SK-N-SH treated with all-trans-retinoic acid at 6 μM for 48 hours (cell line): ENCODE data around the gene RHO.

ENCODE experiments used
- ATAC-seq: fragments of 200-7000 bp; cut with Tn5 transposase; 3 replicates; pipeline ENCODE4 v1.9.1; 2020; ENCODE audit warnings: mild to moderate bottlenecking, moderate library complexity
- ARNTL ChIP-seq: fragments of 450-650 bp; formaldehyde crosslinking; IDR thresholded peaks from 2 replicates; pipeline ENCODE4 v1.5.0; 2020; ENCODE audit warnings: low read depth, mild to moderate bottlenecking, moderate library complexity, borderline replicate concordance
- BACH2 ChIP-seq: fragments of 250-450 bp; sonication (Bioruptor Pico); IDR thresholded peaks from 2 replicates; pipeline ENCODE4 v1.9.0; 2021; ENCODE audit warnings: mild to moderate bottlenecking, borderline replicate concordance
- CREB5 ChIP-seq: fragments of 250-450 bp; sonication (Bioruptor Pico); IDR thresholded peaks from 2 replicates; pipeline ENCODE4 v1.5.1; 2020; ENCODE audit warnings: low read depth, mild to moderate bottlenecking, moderate library complexity
- CSDC2 ChIP-seq: fragments of 250-450 bp; sonication (Bioruptor Pico); IDR thresholded peaks from 2 replicates; pipeline ENCODE4 v1.5.0; 2020; ENCODE audit warnings: mild to moderate bottlenecking, moderate library complexity
- CSRNP3 ChIP-seq: fragments of 250-450 bp; sonication (Bioruptor Pico); IDR thresholded peaks from 2 replicates; pipeline ENCODE4 v1.5.1; 2021; ENCODE audit warnings: mild to moderate bottlenecking, moderate library complexity
- ESRRG ChIP-seq: fragments of 250-450 bp; sonication (Bioruptor Pico); IDR thresholded peaks from 2 replicates; pipeline ENCODE4 v1.6.1; 2021; ENCODE audit warnings: mild to moderate bottlenecking
- GLIS3 ChIP-seq: fragments of 250-450 bp; sonication (Bioruptor Pico); IDR thresholded peaks from 2 replicates; pipeline ENCODE4 v1.5.0; 2020; ENCODE audit warnings: mild to moderate bottlenecking, moderate library complexity
- ISL1 ChIP-seq: fragments of 250-450 bp; sonication (Bioruptor Pico); IDR thresholded peaks from 2 replicates; pipeline ENCODE4 v2.1.2; 2022; ENCODE audit warnings: mild to moderate bottlenecking, moderate library complexity
- OSR1 ChIP-seq: fragments of 250-450 bp; sonication (Bioruptor Pico); IDR thresholded peaks from 2 replicates; pipeline ENCODE4 v1.8.0; 2022; ENCODE audit warnings: moderate library complexity, mild to moderate bottlenecking, inconsistent platforms
- PATZ1 ChIP-seq: fragments of 250-450 bp; sonication (Bioruptor Pico); IDR thresholded peaks from 2 replicates; pipeline ENCODE4 v1.8.0; 2020; ENCODE audit warnings: mild to moderate bottlenecking, moderate library complexity, borderline replicate concordance
- POU6F1 ChIP-seq: fragments of 250-450 bp; sonication (Bioruptor Pico); IDR thresholded peaks from 2 replicates; pipeline ENCODE4 v1.8.0; 2021; ENCODE audit warnings: low read depth, mild to moderate bottlenecking, moderate library complexity, borderline replicate concordance
- PPARA ChIP-seq: fragments of 250-450 bp; sonication (Bioruptor Pico); IDR thresholded peaks from 2 replicates; pipeline ENCODE4 v1.5.0; 2020; ENCODE audit warnings: mild to moderate bottlenecking, borderline replicate concordance
- SNAI2 ChIP-seq: fragments of 250-450 bp; sonication (Bioruptor Pico); IDR thresholded peaks from 2 replicates; pipeline ENCODE4 v1.5.0; 2020; ENCODE audit warnings: mild to moderate bottlenecking, moderate library complexity
- TCF4 ChIP-seq: fragments of 250-450 bp; sonication (Bioruptor Pico); IDR thresholded peaks from 2 replicates; pipeline ENCODE4 v1.8.0; 2021; ENCODE audit warnings: mild to moderate bottlenecking, moderate library complexity, borderline replicate concordance
- TOX ChIP-seq: fragments of 250-450 bp; sonication (Bioruptor Pico); IDR thresholded peaks from 2 replicates; pipeline ENCODE4 v1.8.0; 2021; ENCODE audit warnings: mild to moderate bottlenecking, moderate library complexity, borderline replicate concordance
- TSHZ2 ChIP-seq: fragments of 250-450 bp; sonication (Bioruptor Pico); IDR thresholded peaks from 2 replicates; pipeline ENCODE4 v1.5.0; 2020; ENCODE audit warnings: mild to moderate bottlenecking, moderate library complexity
- ZC3H10 ChIP-seq: fragments of 250-450 bp; sonication (Bioruptor Pico); IDR thresholded peaks from 2 replicates; pipeline ENCODE4 v1.5.1; 2021; ENCODE audit warnings: mild to moderate bottlenecking, moderate library complexity
- ZFP3 ChIP-seq: fragments of 250-450 bp; sonication (Bioruptor Pico); IDR thresholded peaks from 2 replicates; pipeline ENCODE4 v1.5.0; 2020; ENCODE audit warnings: mild to moderate bottlenecking, moderate library complexity
- ZFP30 ChIP-seq: fragments of 450-650 bp; formaldehyde crosslinking; IDR thresholded peaks from 2 replicates; pipeline ENCODE4 v1.5.0; 2022; ENCODE audit warnings: mild to moderate bottlenecking, moderate library complexity
- ZNF565 ChIP-seq: fragments of 450-650 bp; formaldehyde crosslinking; conservative IDR thresholded peaks from 2 replicates; pipeline ENCODE4 v1.5.0; 2020; ENCODE audit warnings: low read depth, mild to moderate bottlenecking, moderate library complexity
- ZNF70 ChIP-seq: fragments of 450-650 bp; formaldehyde crosslinking; IDR thresholded peaks from 2 replicates; pipeline ENCODE4 v1.5.0; 2020; ENCODE audit warnings: mild to moderate bottlenecking, moderate library complexity
- ZNF8 ChIP-seq: fragments of 450-650 bp; formaldehyde crosslinking; IDR thresholded peaks from 2 replicates; pipeline ENCODE4 v1.5.0; 2020; ENCODE audit warnings: mild to moderate bottlenecking, moderate library complexity

The RHO gene

GRCh38 chr3:129557548-129557894 lies 29.1 kb downstream of the RHO start:
- ATAC-seq = no peak
- TF ChIP-seq ZFP30 (no peak), ISL1 (CRISPR knock-in tag) (no peak), CSDC2 (CRISPR knock-in tag) (no peak), ZNF70 (CRISPR knock-in tag) (no peak), ZC3H10 (CRISPR knock-in tag) (no peak), SNAI2 (CRISPR knock-in tag) (no peak), ZFP3 (CRISPR knock-in tag) (no peak), PPARA (no peak), OSR1 (CRISPR knock-in tag) (no peak), GLIS3 (no peak), PATZ1 (CRISPR knock-in tag) (no peak), TCF4 (no peak), ARNTL (CRISPR knock-in tag) (no peak), TOX (CRISPR knock-in tag) (no peak)
- TF ChIP-seq, all 23 proteins: peak for 0

GRCh38 chr3:129558081-129558771 lies 29.8 kb downstream of the RHO start:
- ATAC-seq = no peak
- TF ChIP-seq PPARA (no peak), CSRNP3 (CRISPR knock-in tag) (no peak), ZNF565 (CRISPR knock-in tag) (no peak), ISL1 (CRISPR knock-in tag) (no peak), ZNF8 (no peak), BACH2 (CRISPR knock-in tag) (no peak), GLIS3 (no peak), TSHZ2 (CRISPR knock-in tag) (no peak), ARNTL (CRISPR knock-in tag) (no peak), ZNF70 (CRISPR knock-in tag) (no peak), ZFP3 (CRISPR knock-in tag) (no peak), POU6F1 (no peak), ESRRG (CRISPR knock-in tag) (no peak), CSDC2 (CRISPR knock-in tag) (no peak), TCF4 (no peak)

- peak; percentile 58 for ATAC-seq
- TF ChIP-seq CREB5 (no peak), TCF4 (peak; percentile 66; the same call in 1 of the 2 replicates)
Measured at GRCh38 chr3:129558772-129559564, 30.5 kb downstream of the RHO start.
